BLaER1 (cell line): ENCODE results near the gene NSDHL.

Experiments
- H3K27ac ChIP-seq: shearing (Covaris generic); formaldehyde crosslinking; 2 replicates; pipeline ENCODE4 v1.8.1; 2022
- H3K27me3 ChIP-seq: shearing (Covaris generic); formaldehyde crosslinking; 2 replicates; pipeline ENCODE4 v1.8.1; 2022
- H3K36me3 ChIP-seq: shearing (Covaris generic); formaldehyde crosslinking; 2 replicates; pipeline ENCODE4 v1.8.1; 2022
- H3K4me1 ChIP-seq: shearing (Covaris generic); formaldehyde crosslinking; 2 replicates; pipeline ENCODE4 v1.8.1; 2022
- H3K4me2 ChIP-seq: shearing (Covaris generic); formaldehyde crosslinking; 2 replicates; pipeline ENCODE4 v1.8.1; 2022
- H3K4me3 ChIP-seq: shearing (Covaris generic); formaldehyde crosslinking; 2 replicates; pipeline ENCODE4 v1.8.1; 2022
- H3K9ac ChIP-seq: shearing (Covaris generic); formaldehyde crosslinking; 2 replicates; pipeline ENCODE4 v1.8.1; 2022
- H3K9me3 ChIP-seq: shearing (Covaris generic); formaldehyde crosslinking; 2 replicates; pipeline ENCODE4 v1.8.1; 2022
- H4K20me1 ChIP-seq: shearing (Covaris generic); formaldehyde crosslinking; 2 replicates; pipeline ENCODE4 v1.8.1; 2022
- Cebpa-rat ChIP-seq: shearing (Covaris generic); IDR thresholded peaks from 2 replicates; pipeline ENCODE4 v1.8.1; 2022

NSDHL gene

DNA sequence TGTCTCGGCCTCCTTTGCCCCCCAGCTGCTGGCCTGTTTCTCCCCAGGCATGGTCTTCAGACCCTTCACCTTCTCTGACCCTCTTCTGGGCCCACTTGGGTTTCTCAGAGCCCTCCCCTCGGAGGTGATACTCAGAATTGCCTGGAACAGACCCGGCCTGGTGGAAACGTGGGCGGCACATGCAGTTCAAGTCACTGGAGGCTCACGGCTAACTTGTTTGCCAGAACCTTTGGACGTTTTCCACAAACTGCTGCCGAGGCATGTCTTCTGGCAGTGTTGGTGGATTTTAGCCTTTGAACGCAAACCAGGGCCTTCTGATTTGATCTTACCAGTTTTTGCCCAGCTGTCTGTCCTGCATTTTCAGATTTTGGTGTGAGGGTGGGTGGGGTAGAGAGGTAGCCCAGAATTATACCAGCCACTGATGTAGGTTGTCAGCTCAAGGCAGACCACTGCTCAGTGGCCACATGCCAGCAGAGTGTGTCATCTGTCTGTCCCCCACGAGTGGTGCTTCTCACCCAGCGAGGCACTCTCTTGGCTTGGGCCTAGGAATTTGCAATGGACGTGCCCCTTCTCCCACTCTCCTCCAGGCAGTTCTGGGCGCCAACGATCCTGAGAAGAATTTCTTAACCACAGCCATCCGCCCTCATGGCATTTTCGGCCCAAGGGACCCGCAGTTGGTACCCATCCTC is 34.5 kb downstream of the NSDHL start:
- H3K27ac ChIP-seq = no peak overlapping the region
- H3K27me3 ChIP-seq = peaks cover 89% of the 10 kb centered on the region
- H3K36me3 ChIP-seq = peaks cover 75% of the 10 kb centered on the region
- H3K4me2 ChIP-seq = no peak overlapping the region
- peaks cover 27% of the 10 kb centered on the region; the same call in 1 of the 2 replicates for H4K20me1 ChIP-seq
- H3K9me3 ChIP-seq = no peaks in the 10 kb centered on the region; the same call in 1 of the 2 replicates
- no peak for TF ChIP-seq Cebpa-rat
- H3K4me1 ChIP-seq = no peaks in the 10 kb centered on the region
- H3K9ac ChIP-seq = no peak overlapping the region
- H3K4me3 ChIP-seq = no peak overlapping the region

DNA sequence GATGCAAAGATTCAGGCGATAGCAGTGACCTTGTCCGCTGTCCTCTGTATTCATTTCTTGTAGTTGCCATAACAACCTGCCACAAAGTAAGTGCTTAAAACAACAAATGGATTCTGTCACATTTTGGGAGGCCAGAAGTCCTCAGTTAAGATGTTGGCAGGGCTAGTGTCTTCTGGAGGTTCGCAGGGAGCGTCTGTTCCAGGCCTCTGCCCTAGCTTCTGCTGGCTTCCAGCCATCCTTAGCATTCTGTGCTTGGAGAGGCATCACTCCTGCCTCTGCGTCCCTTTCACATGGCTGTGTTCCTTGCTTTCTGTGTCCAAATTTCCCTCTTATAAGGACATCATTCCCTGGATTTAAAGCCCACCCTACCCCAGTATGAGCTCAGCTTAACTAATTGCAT is 35.5 kb downstream of the NSDHL start:
- Histone ChIP-seq H3K27ac (no peak overlapping the region), H3K9me3 (no peaks in the 10 kb centered on the region), H3K36me3 (peaks cover 77% of the 10 kb centered on the region), H4K20me1 (peaks cover 36% of the 10 kb centered on the region; the same call in 1 of the 2 replicates), H3K9ac (no peak overlapping the region), H3K4me2 (no peak overlapping the region), H3K4me3 (no peak overlapping the region), H3K27me3 (peaks cover 89% of the 10 kb centered on the region), H3K4me1 (peaks cover 6% of the 10 kb centered on the region)
- TF ChIP-seq Cebpa-rat = no peak

DNA sequence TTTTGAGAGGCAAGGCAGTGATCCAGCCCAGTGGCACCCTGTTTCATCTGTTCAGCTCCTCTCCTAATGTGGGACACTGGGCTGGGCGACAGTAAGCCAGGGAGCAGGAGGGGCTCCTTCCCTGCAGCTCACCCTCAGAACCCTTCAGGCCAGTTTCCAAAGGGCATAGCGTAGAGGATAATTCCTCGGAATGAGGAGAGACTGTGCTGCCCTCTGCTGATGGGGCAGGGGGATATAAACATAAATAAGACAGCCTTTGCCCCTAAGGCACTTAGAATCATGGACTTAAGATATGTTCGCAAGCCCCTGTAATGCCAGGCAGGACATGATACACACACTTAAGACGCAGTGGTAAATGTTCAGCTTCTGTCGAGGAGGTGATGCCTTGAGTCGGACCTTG is 39.1 kb downstream of the NSDHL start:
- no peak overlapping the region for H3K4me2 ChIP-seq
- no peak overlapping the region for H3K9ac ChIP-seq
- H3K27me3 ChIP-seq = peaks cover 87% of the 10 kb centered on the region
- peaks cover 63% of the 10 kb centered on the region for H3K36me3 ChIP-seq
- H3K4me1 ChIP-seq = peaks cover 13% of the 10 kb centered on the region
- no peak for TF ChIP-seq Cebpa-rat
- peaks cover 36% of the 10 kb centered on the region; the same call in 1 of the 2 replicates for H4K20me1 ChIP-seq
- no peak overlapping the region for H3K4me3 ChIP-seq
- no peak overlapping the region for H3K27ac ChIP-seq
- no peaks in the 10 kb centered on the region for H3K9me3 ChIP-seq

DNA sequence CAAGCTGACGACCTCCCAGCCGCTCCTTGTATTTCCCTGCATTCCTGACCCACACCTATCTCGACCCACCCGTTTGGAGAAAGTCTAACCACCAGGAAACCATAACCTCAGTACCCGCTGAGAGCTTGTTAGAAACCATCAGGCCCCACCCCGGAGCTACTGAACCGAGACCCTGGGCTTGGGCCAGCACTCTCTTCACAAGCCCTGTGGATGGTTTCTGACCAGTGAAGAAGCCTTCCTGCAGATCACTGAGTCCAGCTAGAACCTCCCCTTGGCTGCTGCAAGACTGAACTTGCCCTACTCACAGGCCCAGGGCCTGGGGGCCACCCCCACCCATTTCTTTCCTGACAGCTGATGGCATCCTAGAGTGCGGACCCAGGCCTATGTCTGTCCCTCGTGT is 40.4 kb downstream of the NSDHL start:
- Histone ChIP-seq H3K27me3 (peaks cover 87% of the 10 kb centered on the region), H3K4me3 (no peak overlapping the region), H3K27ac (no peak overlapping the region), H3K9ac (no peak overlapping the region), H4K20me1 (peaks cover 25% of the 10 kb centered on the region; the same call in 1 of the 2 replicates), H3K9me3 (no peaks in the 10 kb centered on the region; the same call in 1 of the 2 replicates), H3K4me2 (0 out of 2 replicates have a peak overlapping the region, but pooled peaks have one; percentile 8), H3K36me3 (peaks cover 51% of the 10 kb centered on the region), H3K4me1 (peaks cover 13% of the 10 kb centered on the region)
- no peak for TF ChIP-seq Cebpa-rat

DNA sequence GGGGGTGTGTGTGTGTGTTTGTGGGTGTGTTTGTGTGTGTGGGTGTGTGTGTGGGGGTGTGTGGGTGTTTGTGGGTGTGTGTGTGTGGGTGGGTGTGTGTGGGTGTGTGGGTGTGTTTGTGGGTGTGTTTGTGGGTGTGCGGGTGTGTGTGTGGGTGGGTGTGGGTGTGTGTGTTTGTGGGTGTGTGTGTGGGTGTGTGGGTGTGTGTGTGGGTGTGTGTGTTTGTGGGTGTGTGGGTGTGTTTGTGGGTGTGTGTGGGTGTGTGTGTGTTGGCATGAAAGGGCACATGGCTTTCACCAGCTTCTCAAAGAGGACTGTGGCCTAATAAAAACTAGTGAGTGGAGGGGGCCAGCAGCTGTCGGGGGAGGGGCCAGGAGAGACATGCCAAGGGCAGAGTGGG is 41.7 kb downstream of the NSDHL start:
- H3K4me2 ChIP-seq = no peak overlapping the region
- H3K9ac ChIP-seq = no peak overlapping the region
- no peak overlapping the region for H3K4me3 ChIP-seq
- peaks cover 39% of the 10 kb centered on the region for H3K36me3 ChIP-seq
- no peaks in the 10 kb centered on the region; the same call in 1 of the 2 replicates for H3K9me3 ChIP-seq
- H3K27me3 ChIP-seq = peaks cover 87% of the 10 kb centered on the region
- H4K20me1 ChIP-seq = peaks cover 26% of the 10 kb centered on the region; the same call in 1 of the 2 replicates
- H3K4me1 ChIP-seq = peaks cover 13% of the 10 kb centered on the region
- TF ChIP-seq Cebpa-rat = no peak
- no peak overlapping the region for H3K27ac ChIP-seq

DNA sequence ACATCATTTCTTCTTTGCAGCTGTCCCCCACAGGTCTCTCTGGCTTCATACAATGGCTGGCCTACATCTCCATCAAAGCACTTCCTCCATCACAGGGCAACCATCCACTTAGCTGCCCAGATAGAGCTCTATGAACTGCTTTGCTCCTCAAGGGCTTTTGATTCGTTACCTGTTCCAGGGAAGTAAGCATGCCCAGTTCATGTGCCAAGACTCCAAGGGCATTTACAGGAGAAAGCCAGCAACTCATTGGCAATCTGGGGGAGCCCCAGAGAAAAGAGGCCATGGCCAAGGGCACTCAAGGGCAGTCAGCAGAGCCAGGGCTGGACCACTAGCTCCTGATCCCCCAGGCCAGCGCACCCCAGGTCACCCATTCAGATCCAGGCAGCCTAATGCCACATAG is 42.5 kb downstream of the NSDHL start:
- H3K36me3 ChIP-seq = peaks cover 30% of the 10 kb centered on the region
- H4K20me1 ChIP-seq = peaks cover 27% of the 10 kb centered on the region; the same call in 1 of the 2 replicates
- H3K27me3 ChIP-seq = peaks cover 88% of the 10 kb centered on the region
- no peaks in the 10 kb centered on the region; the same call in 1 of the 2 replicates for H3K9me3 ChIP-seq
- H3K9ac ChIP-seq = no peak overlapping the region
- no peak overlapping the region for H3K27ac ChIP-seq
- no peak overlapping the region for H3K4me2 ChIP-seq
- H3K4me1 ChIP-seq = peaks cover 17% of the 10 kb centered on the region
- TF ChIP-seq Cebpa-rat = no peak
- H3K4me3 ChIP-seq = no peak overlapping the region

DNA sequence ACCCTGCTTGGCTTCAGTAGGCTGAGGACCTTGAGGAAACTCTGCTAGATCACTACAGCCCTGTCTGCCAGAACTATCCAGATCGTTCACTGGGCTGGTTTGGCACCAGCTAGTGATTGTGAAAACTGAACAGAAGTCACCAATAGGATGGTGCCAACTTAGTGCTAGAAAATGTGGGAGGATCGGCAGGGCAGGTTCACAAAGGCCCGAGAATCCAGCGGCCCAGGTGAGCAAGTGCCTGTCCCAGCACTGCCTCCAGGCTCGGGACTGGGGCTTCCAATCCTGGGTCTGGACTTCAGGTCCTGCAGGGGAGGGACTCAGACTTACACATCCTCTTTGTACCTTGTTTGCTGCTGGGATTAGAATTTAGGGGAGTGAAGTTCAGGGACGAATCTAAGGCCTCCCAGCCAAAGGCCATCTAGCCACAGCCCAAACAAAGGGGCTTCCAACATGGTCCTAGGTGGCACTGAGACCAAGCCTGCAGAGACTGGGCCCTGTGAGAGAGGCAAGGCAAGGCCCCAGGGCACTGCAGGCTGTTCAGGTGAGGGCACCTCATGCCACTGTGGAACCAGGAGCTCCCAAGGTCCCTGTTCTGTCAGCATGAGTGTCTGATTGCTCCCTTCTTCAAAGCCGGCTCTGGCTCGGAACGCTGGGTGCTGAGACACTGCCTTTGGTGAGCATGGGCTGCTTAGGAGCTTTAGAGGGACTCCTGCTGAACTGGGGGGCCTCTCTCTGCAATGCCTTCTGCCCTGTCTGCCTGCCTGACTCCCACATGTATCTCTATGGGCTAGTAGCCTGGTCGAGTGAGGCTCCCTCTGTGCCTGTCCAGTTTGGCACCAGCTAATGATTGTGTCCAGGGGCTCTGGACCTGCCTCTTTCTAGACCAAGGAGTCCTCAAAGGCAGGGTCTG is 46.3 kb downstream of the NSDHL start:
- Histone ChIP-seq H4K20me1 (peaks cover 9% of the 10 kb centered on the region; the same call in 1 of the 2 replicates), H3K4me3 (no peak overlapping the region), H3K27ac (no peak overlapping the region), H3K4me1 (peaks cover 12% of the 10 kb centered on the region), H3K9me3 (no peaks in the 10 kb centered on the region; the same call in 1 of the 2 replicates), H3K27me3 (peaks cover 93% of the 10 kb centered on the region), H3K9ac (no peak overlapping the region), H3K4me2 (no peak overlapping the region), H3K36me3 (no peaks in the 10 kb centered on the region)
- no peak for TF ChIP-seq Cebpa-rat

DNA sequence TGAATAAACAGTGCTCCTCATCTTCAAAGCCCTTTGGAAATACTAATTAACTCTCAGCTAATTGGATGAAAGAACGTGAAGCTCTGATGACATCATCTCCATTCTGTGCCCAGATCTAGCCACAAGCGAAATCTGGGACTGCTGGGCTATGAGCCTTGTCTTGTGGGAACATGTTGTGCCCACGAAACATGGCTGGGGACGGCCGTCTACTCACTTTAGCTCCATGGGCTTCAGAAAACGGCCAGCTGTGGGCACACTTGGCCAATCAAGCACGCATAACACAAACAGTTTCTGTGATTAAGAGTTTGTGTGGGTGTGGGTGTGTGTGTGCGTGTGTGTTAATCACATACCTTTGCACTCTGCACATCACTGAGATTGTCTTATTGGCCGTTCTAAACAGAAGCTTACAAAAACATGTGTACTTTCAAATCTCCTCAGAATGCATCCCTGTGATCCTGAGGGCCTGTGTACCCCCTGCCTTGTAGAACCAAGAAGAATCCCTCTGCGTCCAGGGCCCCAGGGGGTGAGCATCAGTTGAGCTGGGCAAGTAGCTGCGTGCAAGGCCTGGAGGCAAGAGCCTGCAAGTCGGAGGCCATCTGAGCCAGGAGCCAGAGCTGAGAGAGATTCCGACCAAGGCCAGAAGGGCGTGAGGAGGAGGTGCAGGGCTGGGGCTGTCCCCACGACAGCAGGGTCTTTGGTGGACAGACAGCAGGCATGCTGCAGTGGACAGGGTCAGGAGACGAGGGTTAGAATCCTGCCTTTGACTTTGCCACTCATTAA is 48.3 kb downstream of the NSDHL start:
- Histone ChIP-seq H3K4me1 (peaks cover 12% of the 10 kb centered on the region), H3K4me2 (peak overlapping the region; percentile 19; the same call in 1 of the 2 replicates), H3K9ac (no peak overlapping the region), H3K36me3 (no peaks in the 10 kb centered on the region), H3K4me3 (no peak overlapping the region), H4K20me1 (peaks cover 11% of the 10 kb centered on the region; the same call in 1 of the 2 replicates), H3K9me3 (no peaks in the 10 kb centered on the region; the same call in 1 of the 2 replicates), H3K27ac (no peak overlapping the region), H3K27me3 (peaks cover 100% of the 10 kb centered on the region)
- TF ChIP-seq Cebpa-rat = no peak

DNA sequence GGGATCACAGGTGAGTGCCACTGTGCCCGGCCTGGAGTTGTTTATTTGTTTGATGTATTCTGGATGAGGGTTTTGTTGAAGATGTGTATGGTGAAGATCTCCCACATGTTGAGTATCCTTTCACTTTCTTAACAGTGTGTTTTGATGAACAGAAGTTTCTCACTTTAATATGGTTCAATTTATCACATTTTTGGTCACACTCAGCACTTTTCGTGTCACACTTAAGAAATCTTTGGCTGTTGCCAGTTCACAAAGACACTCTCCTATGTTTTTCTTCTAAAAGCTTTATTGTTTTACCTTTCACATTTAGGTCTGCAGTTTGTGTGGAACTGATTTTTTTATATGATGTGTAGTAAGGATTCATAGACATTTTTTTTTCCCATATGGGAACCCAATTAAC is 50.4 kb downstream of the NSDHL start:
- TF ChIP-seq Cebpa-rat = no peak
- Histone ChIP-seq H3K9me3 (no peaks in the 10 kb centered on the region), H3K4me1 (peaks cover 12% of the 10 kb centered on the region), H3K27me3 (peaks cover 100% of the 10 kb centered on the region), H3K4me2 (no peak overlapping the region), H3K4me3 (no peak overlapping the region), H4K20me1 (peaks cover 14% of the 10 kb centered on the region; the same call in 1 of the 2 replicates), H3K36me3 (no peaks in the 10 kb centered on the region), H3K27ac (no peak overlapping the region), H3K9ac (no peak overlapping the region)
